ENCODE measurements around the gene SLC38A3. TPM values are rescaled to one million over a fixed set of nuclear protein-coding genes. Genes with fewer than 3 reads are reported as not detected.

SLC38A3 gene
- total RNA-seq, 1 donor, result 0.27 TPM

- DNase-seq (ENCODE audit: low read depth), result no peak
- no peak for TF ChIP-seq CTCF (IDR thresholded peaks at IDR 0.05; ENCODE audit: insufficient read depth, low read length)
- no peak overlapping the region for H3K4me3 ChIP-seq (ENCODE audit: low read depth, low read length)
Observed at GRCh38 chr3:50169232-50169832, 35.7 kb upstream of the SLC38A3 start.

DNA sequence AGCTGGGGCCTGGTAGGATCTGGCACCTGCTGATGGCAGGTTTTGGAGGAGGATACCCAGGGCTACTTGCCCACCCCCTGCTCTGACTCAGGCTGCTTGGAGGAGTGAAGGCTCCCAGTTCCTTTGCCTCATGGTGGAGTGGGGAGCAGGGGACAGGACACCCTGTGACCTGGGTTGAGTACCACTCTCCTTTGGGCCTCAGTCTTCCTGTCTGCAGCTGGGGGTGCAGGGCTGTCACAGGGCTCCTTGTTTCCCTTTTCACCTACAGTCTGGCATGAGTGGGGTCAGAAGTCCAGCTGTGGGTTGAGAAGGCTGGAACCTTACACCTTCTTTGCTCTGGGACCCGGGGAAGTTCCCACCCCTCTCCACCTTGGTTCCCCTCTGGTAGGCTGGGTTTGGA, 35.2 kb upstream of the SLC38A3 start:
- H3K4me3 ChIP-seq (ENCODE audit: low read depth, low read length), result no peak overlapping the region
- TF ChIP-seq CTCF (IDR thresholded peaks at IDR 0.05; ENCODE audit: insufficient read depth, low read length), result no peak
- no peak for DNase-seq (ENCODE audit: low read depth)

GRCh38 chr3:50170689-50171088, 34.4 kb upstream of the SLC38A3 start:
- H3K4me3 ChIP-seq (ENCODE audit: low read depth, low read length), result no peak overlapping the region
- peak; percentile 78 for DNase-seq (ENCODE audit: low read depth)
- no peak for TF ChIP-seq CTCF (IDR thresholded peaks at IDR 0.05; ENCODE audit: insufficient read depth, low read length)

DNA sequence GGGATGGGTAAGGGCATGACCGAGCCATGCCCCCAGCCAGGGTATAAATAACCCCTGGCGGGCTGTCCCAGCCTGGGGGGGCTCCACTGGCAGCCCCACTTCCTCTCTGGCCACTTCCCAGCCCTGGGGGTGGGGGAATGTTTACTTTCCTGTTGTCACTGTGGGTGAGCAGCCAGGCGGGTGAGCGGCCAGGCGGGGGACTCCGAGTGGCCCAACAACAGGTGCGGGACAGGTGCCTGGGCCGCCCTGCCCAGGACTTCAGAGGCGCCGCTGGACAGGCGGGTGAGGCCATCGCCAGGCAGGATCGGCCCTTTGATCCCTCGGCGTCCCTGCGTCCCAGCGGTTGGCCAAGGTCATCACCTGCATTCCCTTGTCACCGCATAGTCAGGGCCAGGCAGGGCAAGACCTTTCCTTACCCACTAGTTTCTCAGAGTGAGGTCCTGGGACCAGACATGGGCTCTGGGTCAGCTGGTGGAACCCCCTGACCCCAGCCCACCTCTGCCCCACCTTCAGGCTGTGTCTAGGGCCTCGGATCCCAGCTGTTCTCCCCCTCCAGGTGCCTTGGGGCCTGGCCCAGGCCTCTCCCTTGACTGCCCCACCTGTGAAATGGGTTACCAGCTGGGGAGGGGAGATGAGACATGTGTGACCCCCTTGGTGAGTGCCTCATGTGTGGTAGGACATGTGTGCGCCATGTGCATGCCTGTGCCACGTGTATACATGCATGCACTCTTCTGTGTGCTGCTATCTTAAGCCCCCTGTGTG, 33.4 kb upstream of the SLC38A3 start:
- no peak for DNase-seq (ENCODE audit: low read depth)
- no peak for TF ChIP-seq CTCF (IDR thresholded peaks at IDR 0.05; ENCODE audit: insufficient read depth, low read length)
- H3K4me3 ChIP-seq (ENCODE audit: low read depth, low read length), result no peak overlapping the region

DNA sequence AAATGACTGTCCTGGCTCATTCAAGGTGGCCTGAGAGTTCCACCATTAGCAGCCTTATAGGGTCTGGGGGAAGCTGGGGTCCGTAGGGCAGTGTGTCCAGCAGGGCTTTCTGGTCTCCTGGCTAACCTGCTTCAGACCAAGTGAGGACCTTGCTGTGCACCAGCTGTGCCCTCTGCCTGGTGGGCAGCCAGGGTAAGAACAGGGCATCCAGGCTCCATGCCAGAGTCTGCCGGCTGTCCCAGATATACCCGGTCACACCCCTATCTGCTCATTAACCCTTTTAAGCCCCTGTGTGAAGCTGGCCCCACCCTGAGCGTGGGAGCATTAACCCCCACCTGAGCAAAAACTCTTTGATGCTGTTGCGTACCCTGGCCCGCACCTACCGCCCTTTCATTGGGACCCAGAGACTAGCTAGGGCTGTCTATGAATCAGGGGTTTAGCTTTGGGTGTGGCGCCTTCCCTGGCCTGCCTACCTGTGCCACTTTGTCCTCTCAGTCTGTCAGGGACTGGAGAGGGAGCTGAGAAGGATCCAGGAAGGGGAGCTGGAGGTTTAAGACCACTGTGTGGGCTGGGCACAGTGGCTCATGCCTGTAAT, 32.3 kb upstream of the SLC38A3 start:
- no peak overlapping the region for H3K4me3 ChIP-seq (ENCODE audit: low read depth, low read length)
- DNase-seq (ENCODE audit: low read depth), result no peak
- TF ChIP-seq CTCF (IDR thresholded peaks at IDR 0.05; ENCODE audit: insufficient read depth, low read length), result no peak

DNA sequence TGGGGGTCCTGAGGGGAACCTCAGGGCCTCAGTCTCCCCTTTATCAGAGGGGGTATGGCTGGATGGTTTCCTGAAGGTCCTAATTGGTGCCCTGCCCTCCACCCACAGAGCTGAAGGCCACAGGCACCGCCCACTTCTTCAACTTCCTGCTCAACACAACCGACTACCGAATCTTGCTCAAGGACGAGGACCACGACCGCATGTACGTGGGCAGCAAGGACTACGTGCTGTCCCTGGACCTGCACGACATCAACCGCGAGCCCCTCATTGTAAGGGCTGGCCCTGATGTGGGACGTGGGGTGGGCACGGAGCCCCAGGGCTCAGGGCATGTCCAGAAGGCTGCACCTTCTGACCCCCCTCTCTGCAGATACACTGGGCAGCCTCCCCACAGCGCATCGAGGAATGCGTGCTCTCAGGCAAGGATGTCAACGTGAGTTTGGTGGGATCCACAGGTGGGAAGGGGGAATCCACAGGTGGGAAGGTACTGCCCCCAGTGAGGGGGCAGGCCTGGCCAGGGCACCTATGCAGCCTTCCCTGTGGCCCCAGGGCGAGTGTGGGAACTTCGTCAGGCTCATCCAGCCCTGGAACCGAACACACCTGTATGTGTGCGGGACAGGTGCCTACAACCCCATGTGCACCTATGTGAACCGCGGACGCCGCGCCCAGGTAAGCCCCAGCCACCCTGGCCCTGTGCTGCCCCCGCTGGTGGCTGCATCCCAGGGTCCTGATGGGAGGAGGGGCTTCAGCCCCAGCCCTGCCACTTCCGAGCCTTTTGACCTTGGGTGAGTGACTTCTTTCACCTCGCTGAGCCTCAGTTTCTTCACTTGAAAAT, 31.2 kb upstream of the SLC38A3 start:
- TF ChIP-seq CTCF (IDR thresholded peaks at IDR 0.05; ENCODE audit: insufficient read depth, low read length), result no peak

More for the DNA sequence above, 31.2 kb upstream of the SLC38A3 start:
- H3K4me3 ChIP-seq (ENCODE audit: low read depth, low read length), result no peak overlapping the region
- DNase-seq (ENCODE audit: low read depth), result no peak
